ENCODE measurements around the gene IPCEF1.

Gene IPCEF1

GRCh38 chr6:154284313-154284853, 72.2 kb downstream of the IPCEF1 start:
- H3K4me3 ChIP-seq (ENCODE audit: control insufficient read depth, low read depth, low read length): no peak overlapping the region
- TF ChIP-seq CTCF (IDR thresholded peaks at IDR 0.05; ENCODE audit: control insufficient read depth, insufficient read depth, low read depth, low read length, missing control alignments): no peak
- no peak for DNase-seq (ENCODE audit: low read depth)

- no peak for DNase-seq (ENCODE audit: low read depth)
- no peak for TF ChIP-seq CTCF (IDR thresholded peaks at IDR 0.05; ENCODE audit: control insufficient read depth, insufficient read depth, low read depth, low read length, missing control alignments)
- H3K4me3 ChIP-seq (ENCODE audit: control insufficient read depth, low read depth, low read length): no peak overlapping the region
Observed at GRCh38 chr6:154280521-154280920, 76.1 kb downstream of the IPCEF1 start.

GRCh38 chr6:154277629-154278017, 79.0 kb downstream of the IPCEF1 start:
- TF ChIP-seq CTCF (IDR thresholded peaks at IDR 0.05; ENCODE audit: control insufficient read depth, insufficient read depth, low read depth, low read length, missing control alignments): no peak
- DNase-seq (ENCODE audit: low read depth): no peak
- peak overlapping the region; percentile 24 for H3K4me3 ChIP-seq (ENCODE audit: control insufficient read depth, low read depth, low read length)

- DNase-seq (ENCODE audit: low read depth): no peak
- peak; percentile 43 for TF ChIP-seq CTCF (IDR thresholded peaks at IDR 0.05; ENCODE audit: control insufficient read depth, insufficient read depth, low read depth, low read length, missing control alignments)
- H3K4me3 ChIP-seq (ENCODE audit: control insufficient read depth, low read depth, low read length): peak overlapping the region; percentile 24
Observed at GRCh38 chr6:154276810-154277628, 79.6 kb downstream of the IPCEF1 start.

- no peak for TF ChIP-seq CTCF (IDR thresholded peaks at IDR 0.05; ENCODE audit: control insufficient read depth, insufficient read depth, low read depth, low read length, missing control alignments)
- DNase-seq (ENCODE audit: low read depth): no peak
- no peak overlapping the region for H3K4me3 ChIP-seq (ENCODE audit: control insufficient read depth, low read depth, low read length)
Observed at GRCh38 chr6:154274168-154274567, 82.4 kb downstream of the IPCEF1 start.

- TF ChIP-seq CTCF (IDR thresholded peaks at IDR 0.05; ENCODE audit: control insufficient read depth, insufficient read depth, low read depth, low read length, missing control alignments): no peak
- H3K4me3 ChIP-seq (ENCODE audit: control insufficient read depth, low read depth, low read length): no peak overlapping the region
- no peak for DNase-seq (ENCODE audit: low read depth)
Observed at GRCh38 chr6:154268486-154268885, 88.1 kb downstream of the IPCEF1 start.

All from AG09309 (cell line).